DND-41 (cell line): ENCODE measurements around the gene BCL11B.

Experiments used
- ATAC-seq: fragments of 200-7000 bp; cut with Tn5 transposase; 3 replicates; pipeline ENCODE4 v1.9.1; 2021; ENCODE audit warnings: low read depth; ENCODE audit not compliant: insufficient read depth
- DNase-seq: peaks from one replicate; pipeline ENCODE4 v3.0.0-alpha.2; 2020
- H2AFZ ChIP-seq: 2 replicates; pipeline ENCODE4 v1.6.0; 2012; ENCODE audit warnings: low read depth, low read length
- H3K27ac ChIP-seq: 2 replicates; pipeline ENCODE4 v1.5.1; 2012; ENCODE audit warnings: low read length, inconsistent platforms
- H3K27me3 ChIP-seq: fragments of 200-600 bp; sonication (generic); 2 replicates; pipeline ENCODE4 v1.6.0; 2012; ENCODE audit warnings: low read length, mild to moderate bottlenecking, inconsistent platforms; ENCODE audit not compliant: insufficient read depth, poor library complexity
- H3K36me3 ChIP-seq: 2 replicates; pipeline ENCODE4 v1.5.1; 2012; ENCODE audit warnings: low read length, inconsistent platforms; ENCODE audit not compliant: insufficient read depth
- H3K4me1 ChIP-seq: 2 replicates; pipeline ENCODE4 v1.5.1; 2012; ENCODE audit warnings: mild to moderate bottlenecking, low read length; ENCODE audit not compliant: insufficient read depth
- H3K4me2 ChIP-seq: 2 replicates; pipeline ENCODE4 v1.6.0; 2012; ENCODE audit warnings: mild to moderate bottlenecking, moderate library complexity, low read length, inconsistent platforms; ENCODE audit not compliant: insufficient read depth
- H3K4me3 ChIP-seq, 2 experiments: fragments of 200-600 bp in 1 of 2; shearing (Covaris generic) in 1 of 2; 2 replicates each; pipeline ENCODE4 v1.5.1; 2012 to 2016; ENCODE audit warnings: inconsistent platforms in 2 of 2, low read length in 2 of 2, mild to moderate bottlenecking in 2 of 2, low read depth in 1 of 2, moderate library complexity in 1 of 2
- H3K79me2 ChIP-seq: 2 replicates; pipeline ENCODE4 v1.6.0; 2012; ENCODE audit warnings: low read length, inconsistent platforms; ENCODE audit not compliant: insufficient read depth
- H3K9ac ChIP-seq: 2 replicates; pipeline ENCODE4 v1.6.0; 2012; ENCODE audit warnings: low read depth, mild to moderate bottlenecking, inconsistent platforms, low read length, moderate library complexity
- H3K9me3 ChIP-seq: 2 replicates; pipeline ENCODE4 v1.5.1; 2012; ENCODE audit warnings: low read length, moderate library complexity, mild to moderate bottlenecking, inconsistent platforms; ENCODE audit not compliant: insufficient read depth, severe bottlenecking
- H4K20me1 ChIP-seq: 2 replicates; pipeline ENCODE4 v1.6.0; 2012; ENCODE audit warnings: low read length; ENCODE audit not compliant: insufficient read depth
- EZH2 ChIP-seq: IDR thresholded peaks from 3 replicates; pipeline ENCODE4 v1.6.1; 2012; ENCODE audit warnings: borderline replicate concordance, low read depth, mild to moderate bottlenecking, moderate library complexity, low read length, inconsistent platforms; ENCODE audit not compliant: severe bottlenecking
- TF ChIP-seq, protein P1 (sequence below): IDR thresholded peaks from 2 replicates; pipeline ENCODE4 v1.5.1; 2012; ENCODE audit warnings: borderline replicate concordance, low read length, moderate library complexity, mild to moderate bottlenecking; ENCODE audit not compliant: poor library complexity, severe bottlenecking; ENCODE audit errors: extremely low read depth

BCL11B gene

DNA sequence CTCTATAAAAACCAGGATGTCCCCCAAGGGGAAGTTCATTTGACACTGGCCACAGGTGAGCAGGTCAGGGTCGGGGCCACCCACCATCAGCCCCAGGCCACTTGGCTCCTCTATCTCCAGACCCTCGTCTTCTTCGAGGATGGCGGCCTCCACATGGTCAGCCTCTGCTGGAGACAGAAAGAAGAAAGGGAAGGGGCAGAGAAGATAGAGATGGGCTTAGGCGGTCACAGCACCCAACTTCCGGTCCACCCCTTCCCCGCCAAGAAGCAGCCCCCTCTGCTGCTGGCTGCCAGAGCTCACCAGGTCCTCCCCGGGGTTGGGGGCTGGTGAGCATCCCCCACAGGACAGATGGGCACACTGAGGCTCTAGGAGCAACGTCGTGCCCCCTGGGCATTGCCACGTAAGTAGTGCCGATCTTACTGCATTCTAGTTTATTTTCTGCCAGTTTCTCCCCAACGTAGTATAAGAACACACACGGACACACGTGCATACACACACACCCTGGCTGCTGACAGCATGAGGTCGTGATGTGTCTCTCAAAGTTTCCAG is 14.2 kb downstream of the BCL11B start:
- no peaks in the 10 kb centered on the region for H3K9me3 ChIP-seq
- H3K4me1 ChIP-seq, result peaks cover 78% of the 10 kb centered on the region
- peaks cover 96% of the 10 kb centered on the region for H4K20me1 ChIP-seq
- no peak for DNase-seq
- peaks cover 100% of the 10 kb centered on the region for H3K79me2 ChIP-seq
- H3K4me3 ChIP-seq, result no peak overlapping the region
- TF ChIP-seq, protein P1, sequence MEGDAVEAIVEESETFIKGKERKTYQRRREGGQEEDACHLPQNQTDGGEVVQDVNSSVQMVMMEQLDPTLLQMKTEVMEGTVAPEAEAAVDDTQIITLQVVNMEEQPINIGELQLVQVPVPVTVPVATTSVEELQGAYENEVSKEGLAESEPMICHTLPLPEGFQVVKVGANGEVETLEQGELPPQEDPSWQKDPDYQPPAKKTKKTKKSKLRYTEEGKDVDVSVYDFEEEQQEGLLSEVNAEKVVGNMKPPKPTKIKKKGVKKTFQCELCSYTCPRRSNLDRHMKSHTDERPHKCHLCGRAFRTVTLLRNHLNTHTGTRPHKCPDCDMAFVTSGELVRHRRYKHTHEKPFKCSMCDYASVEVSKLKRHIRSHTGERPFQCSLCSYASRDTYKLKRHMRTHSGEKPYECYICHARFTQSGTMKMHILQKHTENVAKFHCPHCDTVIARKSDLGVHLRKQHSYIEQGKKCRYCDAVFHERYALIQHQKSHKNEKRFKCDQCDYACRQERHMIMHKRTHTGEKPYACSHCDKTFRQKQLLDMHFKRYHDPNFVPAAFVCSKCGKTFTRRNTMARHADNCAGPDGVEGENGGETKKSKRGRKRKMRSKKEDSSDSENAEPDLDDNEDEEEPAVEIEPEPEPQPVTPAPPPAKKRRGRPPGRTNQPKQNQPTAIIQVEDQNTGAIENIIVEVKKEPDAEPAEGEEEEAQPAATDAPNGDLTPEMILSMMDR, result no peak
- TF ChIP-seq EZH2, result no peak
- peak overlapping the region; percentile 14; the same call in 1 of the 2 replicates for H3K4me2 ChIP-seq
- no peaks in the 10 kb centered on the region for H3K27me3 ChIP-seq
- peaks cover 97% of the 10 kb centered on the region for H3K36me3 ChIP-seq
- H3K27ac ChIP-seq, result no peak overlapping the region
- no peak for ATAC-seq
- no peak overlapping the region for H3K9ac ChIP-seq
- H2AFZ ChIP-seq, result no peak overlapping the region

DNA sequence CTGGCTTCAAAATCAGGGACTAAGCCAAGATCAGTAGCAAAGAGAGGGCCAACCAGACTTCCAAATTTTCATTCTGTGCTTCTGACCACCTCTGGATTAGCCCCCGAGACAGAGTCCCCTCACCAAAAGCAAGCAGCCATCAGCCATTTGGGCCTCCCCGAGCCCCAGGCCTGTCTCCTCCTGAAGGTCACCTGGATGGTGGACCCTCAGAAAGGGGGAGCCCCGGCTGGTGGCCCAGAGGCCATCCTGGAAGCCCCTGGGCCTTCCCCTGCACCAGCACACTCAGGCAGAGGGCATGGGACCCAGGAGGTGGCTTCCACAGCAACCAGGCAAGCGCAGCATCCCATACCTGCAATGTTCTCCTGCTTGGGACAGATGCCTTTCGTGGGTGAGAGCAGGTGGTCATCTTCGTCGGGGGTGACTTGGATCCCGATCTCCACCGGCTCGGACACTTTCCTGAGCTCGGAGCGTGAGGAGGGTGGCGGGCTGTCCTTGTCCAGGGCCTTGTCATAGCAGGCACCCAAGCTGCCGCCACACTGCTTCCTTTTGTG is 14.8 kb downstream of the BCL11B start:
- TF ChIP-seq, protein P1, result no peak
- TF ChIP-seq EZH2, result no peak
- H3K4me1 ChIP-seq, result peaks cover 75% of the 10 kb centered on the region
- no peaks in the 10 kb centered on the region for H3K9me3 ChIP-seq
- H3K27me3 ChIP-seq, result no peaks in the 10 kb centered on the region
- DNase-seq, result no peak
- H3K9ac ChIP-seq, result no peak overlapping the region
- H3K27ac ChIP-seq, result no peak overlapping the region
- H3K36me3 ChIP-seq, result peaks cover 97% of the 10 kb centered on the region
- H3K4me3 ChIP-seq, result no peak overlapping the region
- 0 out of 2 replicates have a peak overlapping the region, but pooled peaks have one; percentile 14 for H3K4me2 ChIP-seq
- no peak overlapping the region for H2AFZ ChIP-seq
- H4K20me1 ChIP-seq, result peaks cover 97% of the 10 kb centered on the region
- peaks cover 100% of the 10 kb centered on the region for H3K79me2 ChIP-seq
- ATAC-seq, result no peak

DNA sequence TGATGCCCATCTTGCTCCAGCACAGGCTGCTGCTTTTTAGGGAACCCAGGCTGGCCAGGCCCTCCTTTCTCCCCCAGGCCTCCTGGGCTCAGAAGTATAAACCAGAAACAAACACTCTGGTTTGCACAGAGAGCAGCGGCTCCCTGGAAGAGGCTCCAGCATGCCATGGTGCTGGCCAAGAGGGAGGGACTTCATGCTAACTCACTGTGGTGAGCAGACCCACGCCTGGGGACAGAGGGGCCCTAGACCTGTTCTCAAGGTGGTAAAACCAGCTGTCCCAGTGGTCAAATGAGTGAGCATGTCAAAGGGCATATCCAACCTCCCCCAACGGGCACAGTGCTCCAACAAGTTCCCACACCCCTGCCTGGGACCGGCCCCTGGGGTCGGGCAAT is 15.5 kb downstream of the BCL11B start:
- Histone ChIP-seq H3K27ac (no peak overlapping the region), H3K36me3 (peaks cover 97% of the 10 kb centered on the region), H3K4me2 (peak overlapping the region; percentile 13; the same call in 1 of the 2 replicates), H3K27me3 (no peaks in the 10 kb centered on the region), H3K9me3 (no peaks in the 10 kb centered on the region), H3K79me2 (peaks cover 100% of the 10 kb centered on the region), H4K20me1 (peaks cover 97% of the 10 kb centered on the region), H3K4me3 (no peak overlapping the region), H3K4me1 (peaks cover 70% of the 10 kb centered on the region), H2AFZ (no peak overlapping the region), H3K9ac (no peak overlapping the region)
- ATAC-seq (no peak), DNase-seq (no peak)
- TF ChIP-seq, protein P1, result no peak
- no peak for TF ChIP-seq EZH2
